DND-41 (cell line): ENCODE results near the gene ACSM6.

ENCODE experiments used
- CTCF ChIP-seq: IDR thresholded peaks from 2 replicates; pipeline ENCODE4 v1.5.1; 2012; ENCODE audit warnings: borderline replicate concordance, low read length, moderate library complexity, mild to moderate bottlenecking; ENCODE audit not compliant: poor library complexity, severe bottlenecking; ENCODE audit errors: extremely low read depth
- EZH2 ChIP-seq: IDR thresholded peaks from 3 replicates; pipeline ENCODE4 v1.6.1; 2012; ENCODE audit warnings: borderline replicate concordance, low read depth, mild to moderate bottlenecking, moderate library complexity, low read length, inconsistent platforms; ENCODE audit not compliant: severe bottlenecking

- TF ChIP-seq EZH2 = no peak
- TF ChIP-seq CTCF = no peak
These were observed 5.4 kb upstream of the ACSM6 start for GRCh38 chr10:95188593-95188992.
